CD14-positive monocyte (primary cell): ENCODE measurements around the gene MRPL49. TPM values are rescaled to one million over a fixed set of nuclear protein-coding genes. Genes with fewer than 3 reads are reported as not detected.

Experiments used
- DNase-seq, 3 donors: peaks; one replicate each; pipeline ENCODE4 v3.0.0-alpha.2; 2011 to 2022
- H2AFZ ChIP-seq: 2 replicates; pipeline ENCODE4 v1.6.0; 2012; ENCODE audit warnings: mild to moderate bottlenecking, low read depth, low read length, inconsistent platforms; ENCODE audit not compliant: insufficient read depth, poor library complexity, severe bottlenecking
- H3K27ac ChIP-seq, 2 donors: 1 replicate in 1 of 2; 2 replicates in 1 of 2; pipeline ENCODE4 v1.5.1; 2012 to 2013; ENCODE audit warnings: low read length in 2 of 2, control low read depth in 1 of 2, inconsistent platforms in 1 of 2, low read depth in 1 of 2, mild to moderate bottlenecking in 1 of 2
- H3K27me3 ChIP-seq, 2 donors: one replicate each; pipeline versions ENCODE4 v1.6.0 to v1.6.1; 2011 to 2013; ENCODE audit warnings: low read length in 2 of 2; ENCODE audit not compliant: control insufficient read depth in 2 of 2, insufficient read depth in 2 of 2
- H3K36me3 ChIP-seq, 2 donors: replicated peaks in 1 of 2; 1 replicate in 1 of 2; 2 replicates in 1 of 2; pipeline versions ENCODE4 v1.5.1 to v1.6.1; 2012 to 2013; ENCODE audit warnings: low read length in 2 of 2, control low read depth in 1 of 2, inconsistent platforms in 1 of 2, mild to moderate bottlenecking in 1 of 2; ENCODE audit not compliant: insufficient read depth in 2 of 2, control insufficient read depth in 1 of 2
- H3K4me1 ChIP-seq, 2 donors: 1 replicate in 1 of 2; 2 replicates in 1 of 2; pipeline versions ENCODE4 v1.5.1 to v1.6.1; 2012 to 2013; ENCODE audit warnings: low read length in 2 of 2, control low read depth in 1 of 2, inconsistent platforms in 1 of 2, mild to moderate bottlenecking in 1 of 2, moderate library complexity in 1 of 2; ENCODE audit not compliant: insufficient read depth in 2 of 2, control insufficient read depth in 1 of 2
- H3K4me2 ChIP-seq: replicated peaks from 2 replicates; pipeline ENCODE3; 2012; ENCODE audit warnings: low read length, moderate library complexity, mild to moderate bottlenecking; ENCODE audit not compliant: poor library complexity, severe bottlenecking; ENCODE audit errors: extremely low read depth
- H3K4me3 ChIP-seq, 3 experiments: fragments of 200-600 bp in 1 of 3; sonication (generic) in 1 of 3; replicated peaks in 1 of 3; 1 replicate in 2 of 3; 2 replicates in 1 of 3; pipeline ENCODE4 v1.5.1; 2011 to 2013; ENCODE audit warnings: low read length in 3 of 3, mild to moderate bottlenecking in 3 of 3, control low read depth in 2 of 3, low read depth in 2 of 3, inconsistent platforms in 1 of 3, moderate library complexity in 1 of 3
- H3K79me2 ChIP-seq: 2 replicates; pipeline ENCODE4 v1.6.0; 2012; ENCODE audit warnings: mild to moderate bottlenecking, control low read depth, inconsistent platforms, low read length, moderate library complexity; ENCODE audit not compliant: insufficient read depth
- H3K9ac ChIP-seq: 2 replicates; pipeline ENCODE4 v1.6.0; 2017; ENCODE audit warnings: low read length, mild to moderate bottlenecking; ENCODE audit not compliant: insufficient read depth, poor library complexity, severe bottlenecking
- H3K9me3 ChIP-seq, 2 donors: replicated peaks in 1 of 2; 1 replicate in 1 of 2; 2 replicates in 1 of 2; pipeline versions ENCODE4 v1.5.1 to v1.6.1; 2012 to 2013; ENCODE audit warnings: low read length in 2 of 2, control low read depth in 1 of 2; ENCODE audit not compliant: control insufficient read depth in 1 of 2, insufficient read depth in 1 of 2
- H4K20me1 ChIP-seq: 2 replicates; pipeline ENCODE4 v1.6.0; 2012; ENCODE audit warnings: mild to moderate bottlenecking, low read length, control low read depth, moderate library complexity; ENCODE audit not compliant: insufficient read depth
- H3K27ac Mint-ChIP-seq, 7 donors: one replicate each; pipeline ENCODE4 v1.8.0; 2020; ENCODE audit warnings: mild to moderate bottlenecking in 7 of 7, mixed read lengths in 7 of 7, moderate library complexity in 6 of 7, inconsistent platforms in 2 of 7
- H3K27me3 Mint-ChIP-seq, 3 donors: one replicate each; pipeline ENCODE4 v1.8.0; 2021 to 2022; ENCODE audit warnings: low read depth in 3 of 3, mild to moderate bottlenecking in 3 of 3, mixed read lengths in 3 of 3, moderate library complexity in 3 of 3, inconsistent platforms in 1 of 3
- H3K36me3 Mint-ChIP-seq, 2 donors: one replicate each; pipeline ENCODE4 v1.8.0; 2020; ENCODE audit warnings: mixed read lengths in 2 of 2, inconsistent platforms in 1 of 2, mild to moderate bottlenecking in 1 of 2
- H3K4me1 Mint-ChIP-seq: one replicate; pipeline ENCODE4 v1.8.0; 2020; ENCODE audit warnings: mild to moderate bottlenecking, mixed read lengths
- H3K4me3 Mint-ChIP-seq, 2 donors: one replicate each; pipeline ENCODE4 v1.8.0; 2020; ENCODE audit warnings: mild to moderate bottlenecking in 2 of 2, mixed read lengths in 2 of 2, moderate library complexity in 1 of 2
- H3K9me3 Mint-ChIP-seq, 7 donors: one replicate each; pipeline ENCODE4 v1.8.0; 2020 to 2022; ENCODE audit warnings: mixed read lengths in 7 of 7, mild to moderate bottlenecking in 6 of 7, moderate library complexity in 6 of 7, inconsistent platforms in 2 of 7
- CTCF ChIP-seq: fragments of 200-600 bp; IDR thresholded peaks from one replicate; pipeline ENCODE4 v1.8.0; 2022; ENCODE audit warnings: antibody characterized with exemption, mild to moderate bottlenecking
- WGBS: methylation state at CpG from one replicate; pipeline ENCODE4 v1.1.5; 2013; ENCODE audit warnings: missing lambda C conversion rate; ENCODE audit not compliant: insufficient coverage; 5-methylcytosine and 5-hydroxymethylcytosine counted together
- intact Hi-C, 2 donors: fragments of 100-400 bp; cut with micrococcal nuclease; formaldehyde crosslinking; loops; one replicate each; pipeline versions ENCODE4 v1.15.0 to v1.15.1; 2023
- polyA plus RNA-seq, 3 donors: library from polyadenylated mRNA; depleted of rRNA in 1 of 3; unstranded in 2 of 3; stranded (reverse) in 1 of 3; fragments of 300-500 nt in 2 of 3; fragments of >200 nt in 1 of 3; fragmentation: Illumina TruSeq in 2 of 3; gene quantifications; 1 replicate in 2 of 3; 2 replicates in 1 of 3; pipeline ENCODE4 v1.2.3, GENCODE V29; 2012 to 2021

Gene MRPL49
- polyA plus RNA-seq, 3 donors = 19.8 to 33.9 (median 32.7) TPM

GRCh38 chr11:65096926-65097325 is 25.2 kb upstream of the MRPL49 start:
- Mint-ChIP-seq H3K27ac (peak overlapping the region in 6 of 7 donors; percentile 46 to 98 (median 88)), H3K4me3 (peak overlapping the region; percentile 15 to 94), H3K9me3 (peaks cover 0 to 2% (median 0%) of the 10 kb centered on the region in 7 donors), H3K27me3 (peaks cover 0 to 3% (median 0%) of the 10 kb centered on the region in 3 donors), H3K36me3 (peaks cover 10 to 14% of the 10 kb centered on the region in 2 donors), H3K4me1 (peaks cover 15% of the 10 kb centered on the region)
- H2AFZ ChIP-seq = peak overlapping the region; percentile 95
- no peak for TF ChIP-seq CTCF
- H3K79me2 ChIP-seq = peaks cover 36% of the 10 kb centered on the region
- intact Hi-C loops = loop anchor here in 1 of 2 donors (1.0 kb wide), 1 partner anchor 13 kb away; the partner anchor contains the start of genes CDCA5 and ZFPL1
- H4K20me1 ChIP-seq = peaks cover 4% of the 10 kb centered on the region
- no peak overlapping the region for H3K9ac ChIP-seq
- peaks cover 6 to 17% of the 10 kb centered on the region in 2 donors for H3K36me3 ChIP-seq
- H3K27me3 ChIP-seq = no peaks in the 10 kb centered on the region
- no peaks in the 10 kb centered on the region for H3K9me3 ChIP-seq
- peaks cover 9 to 19% of the 10 kb centered on the region in 2 donors for H3K4me1 ChIP-seq
- WGBS = 67% methylated on average over 7 of the region's 8 CpGs
- peak overlapping the region; percentile 30 to 88 for H3K27ac ChIP-seq
- no peak for DNase-seq
- peak overlapping the region in 1 of 3 experiments; percentile 95 for H3K4me3 ChIP-seq
- H3K4me2 ChIP-seq = peak overlapping the region; percentile 82

- Histone ChIP-seq H3K9me3 (no peaks in the 10 kb centered on the region), H3K27ac (no peak overlapping the region), H3K9ac (no peak overlapping the region), H3K27me3 (no peaks in the 10 kb centered on the region), H3K36me3 (peaks cover 12 to 55% of the 10 kb centered on the region in 2 donors), H3K4me3 (no peak overlapping the region), H3K79me2 (peaks cover 40% of the 10 kb centered on the region), H4K20me1 (peaks cover 4% of the 10 kb centered on the region), H3K4me1 (peaks cover 6 to 16% of the 10 kb centered on the region in 2 donors), H3K4me2 (no peak overlapping the region), H2AFZ (no peak overlapping the region)
- Mint-ChIP-seq H3K27ac (no peak overlapping the region), H3K27me3 (no peaks in the 10 kb centered on the region), H3K4me3 (no peak overlapping the region), H3K36me3 (peaks cover 24 to 37% of the 10 kb centered on the region in 2 donors), H3K9me3 (peaks cover 0 to under 1% (median 0%) of the 10 kb centered on the region in 7 donors), H3K4me1 (peaks cover 12% of the 10 kb centered on the region)
- intact Hi-C loops = no loop called here
- TF ChIP-seq CTCF = peak; percentile 20
- no peak for DNase-seq
- WGBS = 100% methylated on average over 2 of the region's 6 CpGs
Measured at GRCh38 chr11:65100674-65101350, 21.3 kb upstream of the MRPL49 start.
